H1 (cell line): ENCODE results near the gene NUBPL. TPM values are rescaled to one million over a fixed set of nuclear protein-coding genes. Genes with fewer than 3 reads are reported as not detected.

Source experiments
- CTCF ChIA-PET: fragments of 300-600 bp; sonication (Branson Sonifier 250); formaldehyde crosslinking; loops from one replicate; lab custom pipeline; 2021; ENCODE audit not compliant: partially characterized antibody; lab: Charles Lee
- POLR2A ChIA-PET: fragments of 300-600 bp; sonication (Branson Sonifier 250); formaldehyde crosslinking; loops from one replicate; lab custom pipeline; 2021; ENCODE audit warnings: inconsistent platforms; ENCODE audit not compliant: partially characterized antibody; lab: Charles Lee
- DNase-seq, 2 experiments: peaks; one replicate each; pipeline versions ENCODE4 v3.0.0 to v3.0.0-alpha.2; 2010 to 2022; ENCODE audit warnings: low spot score in 2 of 2, low read depth in 1 of 2, mixed read lengths in 1 of 2
- FAIRE-seq: peaks from 2 replicates; lab custom pipeline; 2011; peaks lifted over from hg19 to GRCh38; lab: Jason Lieb, UNC
- H2AFZ ChIP-seq: 2 replicates; pipeline ENCODE4 v1.8.1; 2012; ENCODE audit warnings: low read length, inconsistent platforms
- H2AK5ac ChIP-seq: 2 replicates; pipeline ENCODE4 v1.6.1; 2013; ENCODE audit warnings: low read depth, low read length
- H2BK120ac ChIP-seq: replicated peaks from 2 replicates; pipeline ENCODE3; 2013; ENCODE audit warnings: low read depth, low read length, inconsistent platforms
- H2BK12ac ChIP-seq: 2 replicates; pipeline ENCODE4 v1.6.1; 2013; ENCODE audit warnings: low read depth, low read length
- H2BK15ac ChIP-seq: 2 replicates; pipeline ENCODE4 v1.6.1; 2013; ENCODE audit warnings: low read length
- H2BK20ac ChIP-seq: 2 replicates; pipeline ENCODE4 v1.6.1; 2013; ENCODE audit warnings: low read length
- H2BK5ac ChIP-seq: 2 replicates; pipeline ENCODE4 v1.6.1; 2013; ENCODE audit warnings: low read depth, low read length
- H3K14ac ChIP-seq: 2 replicates; pipeline ENCODE4 v1.6.1; 2013; ENCODE audit warnings: inconsistent platforms; ENCODE audit not compliant: insufficient read length
- H3K18ac ChIP-seq: 2 replicates; pipeline ENCODE4 v1.6.1; 2013; ENCODE audit warnings: low read length; ENCODE audit errors: extremely low read depth
- H3K23ac ChIP-seq: 2 replicates; pipeline ENCODE4 v1.6.1; 2013; ENCODE audit warnings: inconsistent platforms; ENCODE audit not compliant: insufficient read length
- H3K23me2 ChIP-seq: 2 replicates; pipeline ENCODE4 v1.6.1; 2013; ENCODE audit warnings: low read depth, low read length
- H3K27ac ChIP-seq: 2 replicates; pipeline ENCODE4 v1.6.1; 2011; ENCODE audit warnings: low read depth, low read length, inconsistent platforms
- H3K27me3 ChIP-seq, 4 experiments: replicated peaks in 1 of 4; 1 replicate in 1 of 4; 2 replicates in 3 of 4; pipeline versions ENCODE4 v1.6.1 to v1.8.1; 2011 to 2013; ENCODE audit warnings: low read length in 3 of 4, mild to moderate bottlenecking in 3 of 4, inconsistent platforms in 2 of 4, mixed read lengths in 2 of 4, moderate library complexity in 1 of 4; ENCODE audit not compliant: control insufficient read depth in 3 of 4, insufficient read depth in 3 of 4; ENCODE audit errors: extremely low read depth in 1 of 4
- H3K36me3 ChIP-seq, 4 experiments: 2 replicates each; pipeline versions ENCODE4 v1.6.1 to v1.8.1; 2011 to 2013; ENCODE audit warnings: mild to moderate bottlenecking in 4 of 4, low read length in 3 of 4, moderate library complexity in 2 of 4, control low read depth in 1 of 4, inconsistent platforms in 1 of 4; ENCODE audit not compliant: insufficient read depth in 4 of 4, control insufficient read depth in 2 of 4
- H3K4ac ChIP-seq: replicated peaks from 2 replicates; pipeline ENCODE3; 2013; ENCODE audit warnings: low read length, low read depth, mixed read lengths, inconsistent platforms; ENCODE audit not compliant: insufficient read length
- H3K4me1 ChIP-seq, 4 experiments: replicated peaks in 1 of 4; 1 replicate in 1 of 4; 2 replicates in 3 of 4; pipeline versions ENCODE4 v1.6.1 to v1.8.1; 2011 to 2013; ENCODE audit warnings: low read length in 3 of 4, inconsistent platforms in 2 of 4, mixed read lengths in 1 of 4; ENCODE audit not compliant: insufficient read depth in 4 of 4, control insufficient read depth in 3 of 4
- H3K4me2 ChIP-seq, 2 experiments: 2 replicates each; pipeline versions ENCODE4 v1.6.1 to v1.8.1; 2011 to 2013; ENCODE audit warnings: low read depth in 2 of 2, low read length in 2 of 2, control low read depth in 1 of 2, inconsistent platforms in 1 of 2, mild to moderate bottlenecking in 1 of 2; ENCODE audit not compliant: insufficient read depth in 1 of 2
- H3K4me3 ChIP-seq, 4 experiments: fragments of 200-600, 300-600 bp in 1 of 4; sonication (generic), shearing (Covaris generic), sonication (Bioruptor Twin) in 1 of 4; 2 replicates each; pipeline versions ENCODE4 v1.5.1 to v1.8.1; 2011 to 2016; ENCODE audit warnings: low read length in 4 of 4, low read depth in 3 of 4, control low read depth in 2 of 4, inconsistent platforms in 2 of 4, mild to moderate bottlenecking in 2 of 4, mixed read lengths in 1 of 4, moderate library complexity in 1 of 4; ENCODE audit not compliant: insufficient read depth in 2 of 4; ENCODE audit errors: extremely low read depth in 1 of 4
- H3K56ac ChIP-seq: replicated peaks from 2 replicates; pipeline ENCODE3; 2013; ENCODE audit warnings: low read depth, mild to moderate bottlenecking, mixed read lengths, low read length, inconsistent platforms; ENCODE audit not compliant: insufficient read length
- H3K79me1 ChIP-seq: 2 replicates; pipeline ENCODE4 v1.6.1; 2013; ENCODE audit warnings: low read depth, low read length, control low read depth
- H3K79me2 ChIP-seq, 2 experiments: 2 replicates each; pipeline versions ENCODE4 v1.6.1 to v1.8.1; 2012 to 2013; ENCODE audit warnings: low read length in 2 of 2, mild to moderate bottlenecking in 2 of 2, inconsistent platforms in 1 of 2; ENCODE audit not compliant: insufficient read depth in 2 of 2, control insufficient read depth in 1 of 2
- H3K9ac ChIP-seq, 4 experiments: replicated peaks in 1 of 4; 1 replicate in 1 of 4; 2 replicates in 3 of 4; pipeline versions ENCODE4 v1.6.1 to v1.8.1; 2011 to 2013; ENCODE audit warnings: low read depth in 3 of 4, low read length in 3 of 4, control low read depth in 2 of 4, mild to moderate bottlenecking in 2 of 4, moderate library complexity in 2 of 4, inconsistent platforms in 1 of 4; ENCODE audit errors: extremely low read depth in 1 of 4
- H3K9me3 ChIP-seq, 2 experiments: 2 replicates each; pipeline versions ENCODE4 v1.6.1 to v1.8.1; 2012 to 2013; ENCODE audit warnings: mild to moderate bottlenecking in 2 of 2, moderate library complexity in 2 of 2, control low read depth in 1 of 2, inconsistent platforms in 1 of 2, low read depth in 1 of 2, low read length in 1 of 2, mixed read lengths in 1 of 2; ENCODE audit not compliant: insufficient read depth in 2 of 2
- H4K20me1 ChIP-seq, 2 experiments: replicated peaks in 1 of 2; 2 replicates each; pipeline versions ENCODE3 to v1.8.1; 2011 to 2013; ENCODE audit warnings: inconsistent platforms in 2 of 2, low read length in 2 of 2, mild to moderate bottlenecking in 1 of 2; ENCODE audit not compliant: insufficient read depth in 2 of 2, control insufficient read depth in 1 of 2
- H4K5ac ChIP-seq: 2 replicates; pipeline ENCODE4 v1.6.1; 2013; ENCODE audit warnings: low read length, low read depth, mixed read lengths, inconsistent platforms; ENCODE audit not compliant: insufficient read length
- H4K8ac ChIP-seq: 2 replicates; pipeline ENCODE4 v1.8.0; 2013; ENCODE audit warnings: mild to moderate bottlenecking, moderate library complexity, low read length, inconsistent platforms; ENCODE audit not compliant: insufficient read depth; ENCODE audit errors: extremely low read depth
- H4K91ac ChIP-seq: replicated peaks from 2 replicates; pipeline ENCODE3; 2013; ENCODE audit warnings: low read length, mixed read lengths, inconsistent platforms; ENCODE audit not compliant: insufficient read length
- GABPA ChIP-seq: IDR thresholded peaks from 2 replicates; pipeline ENCODE4 v1.6.1; 2011; ENCODE audit warnings: mild to moderate bottlenecking, low read length, moderate library complexity, borderline replicate concordance; ENCODE audit not compliant: insufficient read depth
- YY1 ChIP-seq: IDR thresholded peaks from 2 replicates; pipeline ENCODE4 v1.6.1; 2011; ENCODE audit warnings: low read depth, mild to moderate bottlenecking, low read length
- WGBS, 2 experiments: shearing (Covaris generic) in 1 of 2; methylation state at CpG; one replicate each; pipeline versions ENCODE4 v1.1.6 to v1.1.7; 2013 to 2015; ENCODE audit warnings: low lambda C conversion rate in 2 of 2, mixed read lengths in 2 of 2, inconsistent platforms in 1 of 2, low coverage in 1 of 2, missing lambda C conversion rate in 1 of 2; ENCODE audit not compliant: insufficient replicate concordance in 2 of 2, insufficient coverage in 1 of 2, insufficient read length in 1 of 2; ENCODE audit errors: extremely low coverage in 1 of 2, missing lambda C conversion rate in 1 of 2; 5-methylcytosine and 5-hydroxymethylcytosine counted together
- polyA plus RNA-seq, 7 experiments: library from polyadenylated mRNA; depleted of rRNA in 3 of 7; stranded (reverse) in 5 of 7; unstranded in 2 of 7; fragments of >200 nt in 5 of 7; fragments of 200-250 nt in 2 of 7; gene quantifications; 1 replicate in 5 of 7; 2 replicates in 1 of 7; 4 replicates in 1 of 7; pipeline versions ENCODE4 v1.2.1 to v1.2.3, GENCODE V29; 2011 to 2013; ENCODE audit warnings: missing spikeins in 2 of 7, mixed read lengths in 2 of 7
- total RNA-seq: library from RNA; stranded (reverse); fragmentation: NEBNext Ultra II Directional; extraction: Animal tissue kit (Norgen Biotek cat#: 25700); gene quantifications from 2 replicates; pipeline ENCODE4 v1.2.1, GENCODE V29; 2021

NUBPL gene
- total and polyA plus RNA-seq, 2 of the 8 experiments (the other 6 are each of a cell fraction or from before 2014, with no cell fraction given) = 1.6 to 6.8 TPM

DNA sequence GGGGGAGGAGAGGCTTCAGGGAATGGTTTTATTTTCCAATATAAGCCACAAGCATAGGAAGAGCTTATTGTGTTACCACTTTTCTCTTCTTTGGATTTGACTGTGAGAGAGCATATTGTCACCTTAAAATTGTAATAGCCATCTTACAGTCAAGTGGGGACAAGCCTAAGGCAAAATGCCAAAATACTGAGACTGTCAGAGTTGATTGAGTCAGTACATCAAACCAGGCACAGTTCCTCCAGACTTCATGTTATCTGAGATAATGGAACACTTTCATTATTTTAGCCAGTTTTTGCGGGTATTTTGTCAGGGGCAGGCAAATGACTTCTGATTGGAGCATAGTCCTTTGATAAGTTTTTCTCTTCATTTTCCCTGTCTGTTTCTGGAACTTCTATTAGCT, 19.5 kb upstream of the NUBPL start:
- WGBS, 2 experiments = 87% methylated on average over 1 of the region's 1 CpG; no CpG with 5 or more reads in 1 of the 2 experiments
- FAIRE-seq = no peak
- CTCF ChIA-PET = interaction anchor here (1.3 kb wide), 1 partner anchor 301 kb away, joined by 3 read pairs; no protein-coding TSS in a partner anchor

More for the DNA sequence above, 19.5 kb upstream of the NUBPL start:
- Histone ChIP-seq H3K23ac (no peak overlapping the region), H2BK5ac (no peak overlapping the region), H3K14ac (no peak overlapping the region), H2BK20ac (no peak overlapping the region), H2AFZ (0 out of 2 replicates have a peak overlapping the region, but pooled peaks have one; percentile 61), H4K20me1 (no peaks in the 10 kb centered on the region), H3K36me3 (no peaks in the 10 kb centered on the region), H3K79me1 (no peaks in the 10 kb centered on the region), H3K79me2 (no peaks in the 10 kb centered on the region), H3K4me3 (no peak overlapping the region), H3K9ac (no peak overlapping the region), H2BK120ac (no peak overlapping the region), H3K18ac (no peak overlapping the region), H3K4ac (no peak overlapping the region), H3K4me2 (no peak overlapping the region), H2BK15ac (no peak overlapping the region), H3K23me2 (no peaks in the 10 kb centered on the region), H3K9me3 (no peaks in the 10 kb centered on the region; a peak in 1 of 4 replicates), H2BK12ac (no peak overlapping the region), H3K27ac (no peak overlapping the region), H2AK5ac (no peak overlapping the region), H4K91ac (no peak overlapping the region), H4K8ac (no peak overlapping the region), H3K56ac (no peak overlapping the region), H3K27me3 (no peaks in the 10 kb centered on the region), H4K5ac (no peak overlapping the region), H3K4me1 (no peaks in the 10 kb centered on the region)
- no peak for DNase-seq
- no peak for TF ChIP-seq GABPA
- no peak for TF ChIP-seq YY1
- POLR2A ChIA-PET = no interaction called here
